Measurements from ENCODE around the gene TRMT10A. TPM values are rescaled to one million over a fixed set of nuclear protein-coding genes. Genes with fewer than 3 reads are reported as not detected.

The TRMT10A gene
- total RNA-seq, 2 donors from 2014 or later: 7.2 to 8.0 TPM

- no peaks in the 10 kb centered on the region for H3K27me3 ChIP-seq (replicated peaks; ENCODE audit: insufficient read depth)
- WGBS: 97% methylated on average over 5 of the region's 5 CpGs
- H3K4me1 ChIP-seq (replicated peaks): no peaks in the 10 kb centered on the region
- no peak for TF ChIP-seq POLR2AphosphoS5 (IDR thresholded peaks at IDR 0.05)
- H3K9me3 ChIP-seq: no peaks in the 10 kb centered on the region
- H3K27ac ChIP-seq: no peak overlapping the region
- DNase-seq (ENCODE audit: low spot score): no peak
- no peaks in the 10 kb centered on the region for H3K36me3 ChIP-seq
- intact Hi-C loops (cut with DNase I): no loop called here
- H3K4me3 ChIP-seq: no peak overlapping the region
Observed at GRCh38 chr4:99608417-99608816, 44.6 kb upstream of the TRMT10A start.

- Histone ChIP-seq H3K4me1 (replicated peaks) (no peaks in the 10 kb centered on the region), H3K4me3 (no peak overlapping the region), H3K36me3 (no peaks in the 10 kb centered on the region), H3K9me3 (no peaks in the 10 kb centered on the region), H3K27ac (no peak overlapping the region), H3K27me3 (replicated peaks; ENCODE audit: insufficient read depth) (no peaks in the 10 kb centered on the region)
- DNase-seq (ENCODE audit: low spot score): no peak
- intact Hi-C loops (cut with DNase I): no loop called here
- WGBS: 93% methylated on average over 2 of the region's 2 CpGs
- TF ChIP-seq POLR2AphosphoS5 (IDR thresholded peaks at IDR 0.05): no peak
- TF ChIP-seq POLR2A (IDR thresholded peaks at IDR 0.05): no peak
- TF ChIP-seq CTCF (IDR thresholded peaks at IDR 0.05): no peak
Observed at GRCh38 chr4:99606716-99607115, 42.9 kb upstream of the TRMT10A start.

- Histone ChIP-seq H3K27ac (no peak overlapping the region), H3K36me3 (no peaks in the 10 kb centered on the region), H3K4me3 (no peak overlapping the region), H3K4me1 (replicated peaks) (no peaks in the 10 kb centered on the region), H3K9me3 (no peaks in the 10 kb centered on the region), H3K27me3 (replicated peaks; ENCODE audit: insufficient read depth) (no peaks in the 10 kb centered on the region)
- no peak for DNase-seq (ENCODE audit: low spot score)
- TF ChIP-seq POLR2AphosphoS5 (IDR thresholded peaks at IDR 0.05): no peak
- TF ChIP-seq CTCF (IDR thresholded peaks at IDR 0.05): no peak
- no peak for TF ChIP-seq POLR2A (IDR thresholded peaks at IDR 0.05)
- intact Hi-C loops (cut with DNase I): no loop called here
- 88% methylated on average over 2 of the region's 2 CpGs for WGBS
Observed at GRCh38 chr4:99594818-99595217, 31.0 kb upstream of the TRMT10A start.

GRCh38 chr4:99593781-99594641 is 30.2 kb upstream of the TRMT10A start:
- 71% methylated on average over 4 of the region's 4 CpGs for WGBS
- no peak for DNase-seq (ENCODE audit: low spot score)
- H3K36me3 ChIP-seq: no peaks in the 10 kb centered on the region
- TF ChIP-seq POLR2AphosphoS5 (IDR thresholded peaks at IDR 0.05): no peak
- no peak for TF ChIP-seq POLR2A (IDR thresholded peaks at IDR 0.05)
- no peak for TF ChIP-seq CTCF (IDR thresholded peaks at IDR 0.05)
- H3K4me1 ChIP-seq (replicated peaks): no peaks in the 10 kb centered on the region
- H3K4me3 ChIP-seq: no peak overlapping the region
- H3K27ac ChIP-seq: no peak overlapping the region
- H3K27me3 ChIP-seq (replicated peaks; ENCODE audit: insufficient read depth): no peaks in the 10 kb centered on the region
- intact Hi-C loops (cut with DNase I): no loop called here
- no peaks in the 10 kb centered on the region for H3K9me3 ChIP-seq

- no peak overlapping the region for H3K4me3 ChIP-seq
- H3K4me1 ChIP-seq (replicated peaks): no peaks in the 10 kb centered on the region
- H3K9me3 ChIP-seq: no peaks in the 10 kb centered on the region
- H3K36me3 ChIP-seq: no peaks in the 10 kb centered on the region
- no peak for DNase-seq (ENCODE audit: low spot score)
- 78% methylated on average over 3 of the region's 3 CpGs for WGBS
- intact Hi-C loops (cut with DNase I): no loop called here
- H3K27ac ChIP-seq: no peak overlapping the region
- no peaks in the 10 kb centered on the region for H3K27me3 ChIP-seq (replicated peaks; ENCODE audit: insufficient read depth)
- TF ChIP-seq POLR2A (IDR thresholded peaks at IDR 0.05) (no peak), CTCF (IDR thresholded peaks at IDR 0.05) (no peak), POLR2AphosphoS5 (IDR thresholded peaks at IDR 0.05) (no peak)
Observed at GRCh38 chr4:99591757-99592156, 27.9 kb upstream of the TRMT10A start.

Data from prostate gland (tissue), 2 donors.